GM20000 (cell line): ENCODE results near the gene NAMPT.

ENCODE experiments used
- DNase-seq: peaks from one replicate; pipeline ENCODE4 v3.0.0; 2012; ENCODE audit warnings: low spot score
- CTCF ChIP-seq: IDR thresholded peaks from 2 replicates; pipeline ENCODE4 v1.5.1; 2012; ENCODE audit warnings: mild to moderate bottlenecking, control low read depth; ENCODE audit errors: extremely low read depth, missing control alignments

The NAMPT gene

GRCh38 chr7:106285051-106285854 lies 470 bp upstream of the NAMPT start:
- TF ChIP-seq CTCF = no peak
- peak; percentile 97 for DNase-seq

GRCh38 chr7:106283831-106284713 lies 711 bp downstream of the NAMPT start:
- no peak for TF ChIP-seq CTCF
- DNase-seq = peak; percentile 58

DNA sequence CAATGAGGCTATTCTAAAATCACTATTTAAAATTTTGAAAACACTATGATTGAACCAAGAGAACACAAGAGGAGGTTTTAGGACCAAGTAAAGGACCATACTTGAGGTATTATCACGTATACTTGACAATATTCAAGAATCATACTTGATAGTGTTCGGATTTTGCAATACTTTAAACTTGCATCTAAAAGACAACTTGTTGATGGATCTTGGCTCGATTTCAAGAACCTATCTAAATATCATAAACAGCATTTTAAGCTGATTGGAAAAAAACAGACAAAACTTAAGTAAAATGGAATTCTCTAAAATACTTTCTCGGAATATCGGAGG lies 1.3 kb downstream of the NAMPT start:
- no peak for DNase-seq
- TF ChIP-seq CTCF = no peak

DNA sequence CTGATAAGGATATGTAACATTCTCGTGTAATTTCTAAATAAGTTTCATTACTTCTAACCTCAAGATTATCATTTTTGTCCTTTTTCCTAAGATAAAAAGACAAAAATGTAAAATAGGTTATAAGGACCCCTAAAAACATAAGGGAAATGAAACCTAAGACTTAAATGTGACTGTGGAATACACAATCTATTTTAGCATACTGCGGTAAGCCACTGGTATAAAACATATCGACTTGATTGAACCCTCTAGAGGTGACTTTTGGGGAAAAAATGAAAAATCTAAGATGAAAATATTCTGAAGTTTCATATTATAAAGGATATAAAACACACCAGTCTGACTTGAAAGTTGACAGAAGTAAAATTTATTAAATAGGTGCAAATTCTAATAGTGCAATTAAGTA lies 1.9 kb downstream of the NAMPT start:
- no peak for TF ChIP-seq CTCF
- no peak for DNase-seq

DNA sequence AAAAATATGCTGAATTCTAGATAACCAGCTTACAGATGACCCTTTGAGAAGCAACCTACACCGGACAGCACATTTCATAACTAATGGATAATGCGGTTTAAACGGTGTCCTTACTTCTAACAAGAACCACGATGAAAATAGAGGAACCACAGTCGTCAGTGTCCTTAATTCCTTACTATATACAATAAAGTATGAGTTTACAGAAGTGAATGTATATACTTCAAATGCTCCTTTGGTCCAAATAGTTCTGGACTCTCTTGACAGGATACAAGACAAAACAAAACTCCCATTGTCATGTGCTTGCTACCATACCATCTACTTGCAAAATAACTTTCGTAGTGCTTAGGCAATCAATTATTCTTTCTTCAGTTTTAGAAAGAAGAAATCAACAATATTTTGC lies 2.4 kb downstream of the NAMPT start:
- no peak for DNase-seq
- no peak for TF ChIP-seq CTCF

DNA sequence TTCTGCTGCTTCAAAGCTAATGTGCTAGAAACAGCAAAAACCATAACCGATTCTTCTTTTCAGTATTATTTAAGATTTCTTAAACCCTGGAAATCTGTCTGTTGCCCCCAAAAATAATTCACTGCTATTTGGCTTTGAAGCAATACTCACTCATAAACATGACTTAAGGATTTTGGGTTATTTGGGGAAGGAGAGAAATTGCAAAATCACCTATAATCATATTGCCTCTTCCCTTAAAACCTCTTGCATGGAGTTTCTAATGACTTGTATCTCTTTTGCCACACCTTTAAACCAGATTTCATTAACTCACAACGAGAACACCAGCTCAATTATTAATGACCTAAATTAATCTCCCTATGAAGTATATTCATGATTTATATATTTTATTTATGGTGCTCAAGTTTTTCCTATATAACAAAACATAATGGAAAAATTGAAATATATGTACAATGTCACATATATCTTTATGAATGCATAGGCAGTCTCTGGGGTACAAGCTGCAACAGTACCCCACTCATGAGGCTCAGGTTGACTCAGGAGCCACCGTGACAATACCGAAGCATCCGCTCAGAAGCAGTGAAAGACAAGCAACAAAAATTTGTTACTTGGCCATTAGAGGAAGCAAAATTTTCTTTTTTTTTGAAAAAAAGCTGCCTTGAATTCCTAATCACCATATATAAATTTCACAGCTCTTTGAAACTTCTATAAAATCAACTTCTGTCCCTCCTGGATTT lies 3.0 kb downstream of the NAMPT start:
- TF ChIP-seq CTCF = no peak
- DNase-seq = no peak
